H1 (cell line): Measurements from ENCODE around the gene KLHL17. TPM values are rescaled to one million over a fixed set of nuclear protein-coding genes. Genes with fewer than 3 reads are reported as not detected.

Experiments
- CTCF ChIA-PET: fragments of 300-600 bp; sonication (Branson Sonifier 250); formaldehyde crosslinking; loops from one replicate; lab custom pipeline; 2021; ENCODE audit not compliant: partially characterized antibody; lab: Charles Lee
- POLR2A ChIA-PET: fragments of 300-600 bp; sonication (Branson Sonifier 250); formaldehyde crosslinking; loops from one replicate; lab custom pipeline; 2021; ENCODE audit warnings: inconsistent platforms; ENCODE audit not compliant: partially characterized antibody; lab: Charles Lee
- DNase-seq, 2 experiments: peaks; one replicate each; pipeline versions ENCODE4 v3.0.0 to v3.0.0-alpha.2; 2010 to 2022; ENCODE audit warnings: low spot score in 2 of 2, low read depth in 1 of 2, mixed read lengths in 1 of 2
- FAIRE-seq: peaks from 2 replicates; lab custom pipeline; 2011; peaks lifted over from hg19 to GRCh38; lab: Jason Lieb, UNC
- H2AFZ ChIP-seq: 2 replicates; pipeline ENCODE4 v1.8.1; 2012; ENCODE audit warnings: low read length, inconsistent platforms
- H2AK5ac ChIP-seq: 2 replicates; pipeline ENCODE4 v1.6.1; 2013; ENCODE audit warnings: low read depth, low read length
- H2BK120ac ChIP-seq: replicated peaks from 2 replicates; pipeline ENCODE3; 2013; ENCODE audit warnings: low read depth, low read length, inconsistent platforms
- H2BK12ac ChIP-seq: 2 replicates; pipeline ENCODE4 v1.6.1; 2013; ENCODE audit warnings: low read depth, low read length
- H2BK15ac ChIP-seq: 2 replicates; pipeline ENCODE4 v1.6.1; 2013; ENCODE audit warnings: low read length
- H2BK20ac ChIP-seq: 2 replicates; pipeline ENCODE4 v1.6.1; 2013; ENCODE audit warnings: low read length
- H2BK5ac ChIP-seq: 2 replicates; pipeline ENCODE4 v1.6.1; 2013; ENCODE audit warnings: low read depth, low read length
- H3K14ac ChIP-seq: 2 replicates; pipeline ENCODE4 v1.6.1; 2013; ENCODE audit warnings: inconsistent platforms; ENCODE audit not compliant: insufficient read length
- H3K18ac ChIP-seq: 2 replicates; pipeline ENCODE4 v1.6.1; 2013; ENCODE audit warnings: low read length; ENCODE audit errors: extremely low read depth
- H3K23ac ChIP-seq: 2 replicates; pipeline ENCODE4 v1.6.1; 2013; ENCODE audit warnings: inconsistent platforms; ENCODE audit not compliant: insufficient read length
- H3K23me2 ChIP-seq: 2 replicates; pipeline ENCODE4 v1.6.1; 2013; ENCODE audit warnings: low read depth, low read length
- H3K27ac ChIP-seq: 2 replicates; pipeline ENCODE4 v1.6.1; 2011; ENCODE audit warnings: low read depth, low read length, inconsistent platforms
- H3K27me3 ChIP-seq, 4 experiments: replicated peaks in 1 of 4; 1 replicate in 1 of 4; 2 replicates in 3 of 4; pipeline versions ENCODE4 v1.6.1 to v1.8.1; 2011 to 2013; ENCODE audit warnings: low read length in 3 of 4, mild to moderate bottlenecking in 3 of 4, inconsistent platforms in 2 of 4, mixed read lengths in 2 of 4, moderate library complexity in 1 of 4; ENCODE audit not compliant: control insufficient read depth in 3 of 4, insufficient read depth in 3 of 4; ENCODE audit errors: extremely low read depth in 1 of 4
- H3K36me3 ChIP-seq, 4 experiments: 2 replicates each; pipeline versions ENCODE4 v1.6.1 to v1.8.1; 2011 to 2013; ENCODE audit warnings: mild to moderate bottlenecking in 4 of 4, low read length in 3 of 4, moderate library complexity in 2 of 4, control low read depth in 1 of 4, inconsistent platforms in 1 of 4; ENCODE audit not compliant: insufficient read depth in 4 of 4, control insufficient read depth in 2 of 4
- H3K4ac ChIP-seq: replicated peaks from 2 replicates; pipeline ENCODE3; 2013; ENCODE audit warnings: low read length, low read depth, mixed read lengths, inconsistent platforms; ENCODE audit not compliant: insufficient read length
- H3K4me1 ChIP-seq, 4 experiments: replicated peaks in 1 of 4; 1 replicate in 1 of 4; 2 replicates in 3 of 4; pipeline versions ENCODE4 v1.6.1 to v1.8.1; 2011 to 2013; ENCODE audit warnings: low read length in 3 of 4, inconsistent platforms in 2 of 4, mixed read lengths in 1 of 4; ENCODE audit not compliant: insufficient read depth in 4 of 4, control insufficient read depth in 3 of 4
- H3K4me2 ChIP-seq, 2 experiments: 2 replicates each; pipeline versions ENCODE4 v1.6.1 to v1.8.1; 2011 to 2013; ENCODE audit warnings: low read depth in 2 of 2, low read length in 2 of 2, control low read depth in 1 of 2, inconsistent platforms in 1 of 2, mild to moderate bottlenecking in 1 of 2; ENCODE audit not compliant: insufficient read depth in 1 of 2
- H3K4me3 ChIP-seq, 4 experiments: fragments of 200-600, 300-600 bp in 1 of 4; sonication (generic), shearing (Covaris generic), sonication (Bioruptor Twin) in 1 of 4; 2 replicates each; pipeline versions ENCODE4 v1.5.1 to v1.8.1; 2011 to 2016; ENCODE audit warnings: low read length in 4 of 4, low read depth in 3 of 4, control low read depth in 2 of 4, inconsistent platforms in 2 of 4, mild to moderate bottlenecking in 2 of 4, mixed read lengths in 1 of 4, moderate library complexity in 1 of 4; ENCODE audit not compliant: insufficient read depth in 2 of 4; ENCODE audit errors: extremely low read depth in 1 of 4
- H3K56ac ChIP-seq: replicated peaks from 2 replicates; pipeline ENCODE3; 2013; ENCODE audit warnings: low read depth, mild to moderate bottlenecking, mixed read lengths, low read length, inconsistent platforms; ENCODE audit not compliant: insufficient read length
- H3K79me1 ChIP-seq: 2 replicates; pipeline ENCODE4 v1.6.1; 2013; ENCODE audit warnings: low read depth, low read length, control low read depth
- H3K79me2 ChIP-seq, 2 experiments: 2 replicates each; pipeline versions ENCODE4 v1.6.1 to v1.8.1; 2012 to 2013; ENCODE audit warnings: low read length in 2 of 2, mild to moderate bottlenecking in 2 of 2, inconsistent platforms in 1 of 2; ENCODE audit not compliant: insufficient read depth in 2 of 2, control insufficient read depth in 1 of 2
- H3K9ac ChIP-seq, 4 experiments: replicated peaks in 1 of 4; 1 replicate in 1 of 4; 2 replicates in 3 of 4; pipeline versions ENCODE4 v1.6.1 to v1.8.1; 2011 to 2013; ENCODE audit warnings: low read depth in 3 of 4, low read length in 3 of 4, control low read depth in 2 of 4, mild to moderate bottlenecking in 2 of 4, moderate library complexity in 2 of 4, inconsistent platforms in 1 of 4; ENCODE audit errors: extremely low read depth in 1 of 4
- H3K9me3 ChIP-seq, 2 experiments: 2 replicates each; pipeline versions ENCODE4 v1.6.1 to v1.8.1; 2012 to 2013; ENCODE audit warnings: mild to moderate bottlenecking in 2 of 2, moderate library complexity in 2 of 2, control low read depth in 1 of 2, inconsistent platforms in 1 of 2, low read depth in 1 of 2, low read length in 1 of 2, mixed read lengths in 1 of 2; ENCODE audit not compliant: insufficient read depth in 2 of 2
- H4K20me1 ChIP-seq, 2 experiments: replicated peaks in 1 of 2; 2 replicates each; pipeline versions ENCODE3 to v1.8.1; 2011 to 2013; ENCODE audit warnings: inconsistent platforms in 2 of 2, low read length in 2 of 2, mild to moderate bottlenecking in 1 of 2; ENCODE audit not compliant: insufficient read depth in 2 of 2, control insufficient read depth in 1 of 2
- H4K5ac ChIP-seq: 2 replicates; pipeline ENCODE4 v1.6.1; 2013; ENCODE audit warnings: low read length, low read depth, mixed read lengths, inconsistent platforms; ENCODE audit not compliant: insufficient read length
- H4K8ac ChIP-seq: 2 replicates; pipeline ENCODE4 v1.8.0; 2013; ENCODE audit warnings: mild to moderate bottlenecking, moderate library complexity, low read length, inconsistent platforms; ENCODE audit not compliant: insufficient read depth; ENCODE audit errors: extremely low read depth
- H4K91ac ChIP-seq: replicated peaks from 2 replicates; pipeline ENCODE3; 2013; ENCODE audit warnings: low read length, mixed read lengths, inconsistent platforms; ENCODE audit not compliant: insufficient read length
- ASH2L ChIP-seq: fragments of 200-600, 300-600 bp; sonication (generic); IDR thresholded peaks from one replicate; pipeline ENCODE4 v1.7.1; 2017; ENCODE audit warnings: low read length
- ATF2 ChIP-seq: IDR thresholded peaks from 2 replicates; pipeline ENCODE4 v1.6.1; 2012; ENCODE audit warnings: low read length, inconsistent platforms
- BACH1 ChIP-seq: IDR thresholded peaks from 2 replicates; pipeline ENCODE4 v1.6.1; 2012; ENCODE audit warnings: low read length, improper control_type of control experiment
- CEBPB ChIP-seq: IDR thresholded peaks from 2 replicates; pipeline ENCODE4 v1.6.1; 2012; ENCODE audit warnings: low read depth, low read length
- JUND ChIP-seq: IDR thresholded peaks from 2 replicates; pipeline ENCODE4 v1.6.1; 2011; ENCODE audit warnings: mild to moderate bottlenecking, improper control_type of control experiment, low read length
- KDM1A ChIP-seq: fragments of 200-600, 300-600 bp; sonication (generic); IDR thresholded peaks from 2 replicates; pipeline ENCODE4 v1.7.1; 2016; ENCODE audit warnings: mild to moderate bottlenecking, low read length, borderline replicate concordance
- KDM4A ChIP-seq: IDR thresholded peaks from one replicate; pipeline ENCODE4 v1.7.1; 2012; ENCODE audit warnings: low read depth, mild to moderate bottlenecking, moderate library complexity, low read length, inconsistent platforms; ENCODE audit not compliant: severe bottlenecking
- POLR2AphosphoS5 ChIP-seq: IDR thresholded peaks from 2 replicates; pipeline ENCODE4 v1.6.1; 2011; ENCODE audit warnings: low read depth, low read length
- WGBS, 2 experiments: shearing (Covaris generic) in 1 of 2; methylation state at CpG; one replicate each; pipeline versions ENCODE4 v1.1.6 to v1.1.7; 2013 to 2015; ENCODE audit warnings: low lambda C conversion rate in 2 of 2, mixed read lengths in 2 of 2, inconsistent platforms in 1 of 2, low coverage in 1 of 2, missing lambda C conversion rate in 1 of 2; ENCODE audit not compliant: insufficient replicate concordance in 2 of 2, insufficient coverage in 1 of 2, insufficient read length in 1 of 2; ENCODE audit errors: extremely low coverage in 1 of 2, missing lambda C conversion rate in 1 of 2; 5-methylcytosine and 5-hydroxymethylcytosine counted together
- polyA plus RNA-seq, 7 experiments: library from polyadenylated mRNA; depleted of rRNA in 3 of 7; stranded (reverse) in 5 of 7; unstranded in 2 of 7; fragments of >200 nt in 5 of 7; fragments of 200-250 nt in 2 of 7; gene quantifications; 1 replicate in 5 of 7; 2 replicates in 1 of 7; 4 replicates in 1 of 7; pipeline versions ENCODE4 v1.2.1 to v1.2.3, GENCODE V29; 2011 to 2013; ENCODE audit warnings: missing spikeins in 2 of 7, mixed read lengths in 2 of 7
- total RNA-seq: library from RNA; stranded (reverse); fragmentation: NEBNext Ultra II Directional; extraction: Animal tissue kit (Norgen Biotek cat#: 25700); gene quantifications from 2 replicates; pipeline ENCODE4 v1.2.1, GENCODE V29; 2021
- TF ChIP-seq, protein P1 (sequence below): IDR thresholded peaks from 2 replicates; pipeline ENCODE4 v1.6.1; 2012; ENCODE audit warnings: inconsistent platforms

The KLHL17 gene
- total and polyA plus RNA-seq, 2 of the 8 experiments (the other 6 are each of a cell fraction or from before 2014, with no cell fraction given) = 32.6 to 36.1 TPM

GRCh38 chr1:1000357-1001056, 40.1 kb downstream of the KLHL17 start:
- H4K5ac ChIP-seq = peak overlapping the region; percentile 78
- H3K27me3 ChIP-seq = peaks cover 47 to 88% (median 71%) of the 10 kb centered on the region in 4 experiments
- DNase-seq (peak in 1 of 2 experiments; percentile 90), FAIRE-seq (no peak)
- peak overlapping the region; percentile 92 for H2BK12ac ChIP-seq
- H3K4me1 ChIP-seq = peaks cover 0 to 38% (median 20%) of the 10 kb centered on the region in 4 experiments; a peak in 6 of 7 replicates
- whole genome bisulfite sequencing, 2 experiments = 2% methylated on average over 38 of the region's 75 CpGs; no CpG with 5 or more reads in 1 of the 2 experiments
- no peak overlapping the region; the same call in 1 of the 2 replicates for H2AK5ac ChIP-seq
- peaks cover 0 to 6% of the 10 kb centered on the region in 2 experiments for H4K20me1 ChIP-seq
- no peaks in the 10 kb centered on the region; a peak in 1 of 4 replicates for H3K9me3 ChIP-seq
- H4K91ac ChIP-seq = peak overlapping the region; percentile 65
- peak overlapping the region; percentile 60 for H3K18ac ChIP-seq
- no peak overlapping the region for H2AFZ ChIP-seq
- H3K79me2 ChIP-seq = no peaks in the 10 kb centered on the region
- peak overlapping the region in 1 of 4 experiments; percentile 47; a peak in 1 of 7 replicates for H3K9ac ChIP-seq
- peaks cover 0 to 18% (median 0%) of the 10 kb centered on the region in 4 experiments; a peak in 1 of 8 replicates for H3K36me3 ChIP-seq
- H2BK20ac ChIP-seq = 0 out of 2 replicates have a peak overlapping the region, but pooled peaks have one; percentile 80
- H3K79me1 ChIP-seq = no peaks in the 10 kb centered on the region
- H2BK5ac ChIP-seq = peak overlapping the region; percentile 52
- POLR2A ChIA-PET = interaction anchor here (1.0 to 2.2 kb wide), 8 partner anchors 14 to 38 kb away, joined by 4 to 7 read pairs (median 5); no protein-coding TSS in a partner anchor
- peak overlapping the region; percentile 56 to 71 for H3K4me2 ChIP-seq
- no peak overlapping the region for H3K23ac ChIP-seq
- peak overlapping the region; percentile 95 for H4K8ac ChIP-seq
- no peak overlapping the region for H3K27ac ChIP-seq
- H2BK15ac ChIP-seq = peak overlapping the region; percentile 16; the same call in 1 of the 2 replicates
- CTCF ChIA-PET = interaction anchor here (0.7 to 4.7 kb wide), 7 partner anchors 15 to 77 kb away, joined by 3 to 60 read pairs (median 7); partner anchors contain the start of genes ISG15 and PERM1
- H3K4ac ChIP-seq = no peak overlapping the region
- H3K23me2 ChIP-seq = peaks cover 13% of the 10 kb centered on the region; the same call in 1 of the 2 replicates
- H2BK120ac ChIP-seq = peak overlapping the region; percentile 43
- H3K56ac ChIP-seq = no peak overlapping the region
- no peak overlapping the region for H3K14ac ChIP-seq
- peak overlapping the region; percentile 34 to 77 (median 48) for H3K4me3 ChIP-seq
- TF ChIP-seq CEBPB (peak; percentile 83), ASH2L (peak; percentile 29), BACH1 (0 out of 2 replicates have a peak, but pooled peaks have one; percentile 18), POLR2AphosphoS5 (peak; percentile 69), KDM4A (peak; percentile 79), JUND (peak; percentile 99), KDM1A (peak; percentile 10; the same call in 1 of the 2 replicates), ATF2 (peak; percentile 99)
- TF ChIP-seq, protein P1, sequence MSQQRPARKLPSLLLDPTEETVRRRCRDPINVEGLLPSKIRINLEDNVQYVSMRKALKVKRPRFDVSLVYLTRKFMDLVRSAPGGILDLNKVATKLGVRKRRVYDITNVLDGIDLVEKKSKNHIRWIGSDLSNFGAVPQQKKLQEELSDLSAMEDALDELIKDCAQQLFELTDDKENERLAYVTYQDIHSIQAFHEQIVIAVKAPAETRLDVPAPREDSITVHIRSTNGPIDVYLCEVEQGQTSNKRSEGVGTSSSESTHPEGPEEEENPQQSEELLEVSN = peak; percentile 82
